Ovary (tissue), 3 donors: Measurements from ENCODE around the gene TFF3.

ENCODE experiments used
- CTCF ChIP-seq, 3 donors: fragments of 450-650 bp in 2 of 3; fragments of 200-600 bp in 1 of 3; IDR thresholded peaks; one replicate each; pipeline versions ENCODE4 v1.5.1 to v1.8.0; 2016 to 2022; ENCODE audit warnings: antibody characterized with exemption in 3 of 3, mild to moderate bottlenecking in 1 of 3
- EP300 ChIP-seq: sonication (generic); formaldehyde crosslinking; IDR thresholded peaks from one replicate; pipeline ENCODE4 v1.6.1; 2017; ENCODE audit warnings: antibody characterized with exemption
- POLR2A ChIP-seq: fragments of 450-650 bp; IDR thresholded peaks from one replicate; pipeline ENCODE4 v1.6.1; 2017; ENCODE audit warnings: antibody characterized with exemption, mild to moderate bottlenecking, moderate library complexity
- donor health status: DM: no; HTN: no; CAD: no.

GRCh38 chr21:42363312-42363711, 48.1 kb upstream of the TFF3 start:
- no peak for TF ChIP-seq CTCF (IDR thresholded peaks at IDR 0.05)
- no peak for TF ChIP-seq POLR2A
- no peak for TF ChIP-seq EP300
